Esophagus muscularis mucosa (tissue), 4 donors: Measurements from ENCODE around the gene PACRG.

ENCODE experiments used
- EP300 ChIP-seq: sonication (generic); formaldehyde crosslinking; IDR thresholded peaks from one replicate; pipeline ENCODE4 v1.6.1; 2017; ENCODE audit warnings: antibody characterized with exemption
- POLR2A ChIP-seq: fragments of 450-650 bp; IDR thresholded peaks from one replicate; pipeline ENCODE4 v1.6.1; 2017; ENCODE audit warnings: antibody characterized with exemption, moderate library complexity, mild to moderate bottlenecking, low read depth
- TF ChIP-seq, protein P1 (sequence below), 3 experiments: fragments of 200-600 bp in 2 of 3; fragments of 450-650 bp in 1 of 3; sonication (generic) in 2 of 3; IDR thresholded peaks; one replicate each; pipeline ENCODE4 v1.5.1; 2017 to 2019; ENCODE audit warnings: antibody characterized with exemption in 3 of 3, mild to moderate bottlenecking in 2 of 3, moderate library complexity in 1 of 3

DNA sequence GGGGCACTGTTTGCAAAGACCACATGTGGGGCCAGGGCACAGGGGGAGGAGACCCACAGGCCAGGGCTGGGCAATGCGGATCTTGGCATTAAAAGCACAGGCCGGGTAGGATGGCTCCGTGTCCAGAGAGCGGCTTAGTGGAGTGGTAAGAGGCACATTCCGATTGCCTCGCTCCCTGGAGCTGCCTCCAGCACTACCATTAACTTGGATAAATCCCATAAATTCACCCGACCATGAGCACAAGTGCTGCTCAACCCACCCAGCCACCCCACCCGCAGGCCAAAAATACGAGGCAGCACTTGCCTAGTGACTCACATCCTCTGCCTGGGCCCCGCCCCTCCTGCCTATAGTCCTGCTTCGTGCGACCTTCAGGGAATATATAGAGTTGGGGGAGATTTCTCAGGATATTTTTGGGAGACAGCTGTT is 619.3 kb downstream of the PACRG start:
- TF ChIP-seq POLR2A (no peak), EP300 (no peak)
- TF ChIP-seq, protein P1, sequence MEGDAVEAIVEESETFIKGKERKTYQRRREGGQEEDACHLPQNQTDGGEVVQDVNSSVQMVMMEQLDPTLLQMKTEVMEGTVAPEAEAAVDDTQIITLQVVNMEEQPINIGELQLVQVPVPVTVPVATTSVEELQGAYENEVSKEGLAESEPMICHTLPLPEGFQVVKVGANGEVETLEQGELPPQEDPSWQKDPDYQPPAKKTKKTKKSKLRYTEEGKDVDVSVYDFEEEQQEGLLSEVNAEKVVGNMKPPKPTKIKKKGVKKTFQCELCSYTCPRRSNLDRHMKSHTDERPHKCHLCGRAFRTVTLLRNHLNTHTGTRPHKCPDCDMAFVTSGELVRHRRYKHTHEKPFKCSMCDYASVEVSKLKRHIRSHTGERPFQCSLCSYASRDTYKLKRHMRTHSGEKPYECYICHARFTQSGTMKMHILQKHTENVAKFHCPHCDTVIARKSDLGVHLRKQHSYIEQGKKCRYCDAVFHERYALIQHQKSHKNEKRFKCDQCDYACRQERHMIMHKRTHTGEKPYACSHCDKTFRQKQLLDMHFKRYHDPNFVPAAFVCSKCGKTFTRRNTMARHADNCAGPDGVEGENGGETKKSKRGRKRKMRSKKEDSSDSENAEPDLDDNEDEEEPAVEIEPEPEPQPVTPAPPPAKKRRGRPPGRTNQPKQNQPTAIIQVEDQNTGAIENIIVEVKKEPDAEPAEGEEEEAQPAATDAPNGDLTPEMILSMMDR (IDR thresholded peaks at IDR 0.05): no peak
